Measurements from ENCODE around the gene SLC39A3. TPM values are rescaled to one million over a fixed set of nuclear protein-coding genes. Genes with fewer than 3 reads are reported as not detected.

The SLC39A3 gene
- total and polyA plus RNA-seq, 10 of the 15 experiments (the other 5 are each of a cell fraction or from before 2014, with no cell fraction given), result 0.63 to 67.1 (median 51.2) TPM

- TF ChIP-seq ZZZ3 (IDR thresholded peaks at IDR 0.05; ENCODE audit: control insufficient read depth, insufficient read length, low read depth) (no peak), ELK1 (IDR thresholded peaks at IDR 0.05; ENCODE audit: low read depth, low read length) (no peak), STAT3 (IDR thresholded peaks at IDR 0.05; ENCODE audit: low read depth, low read length) (no peak), IRF5 (IDR thresholded peaks at IDR 0.05; ENCODE audit: borderline replicate concordance) (no peak), E2F4 (IDR thresholded peaks at IDR 0.05; ENCODE audit: low read depth, low read length) (peak; percentile 54; the same call in 1 of the 2 replicates), SUZ12 (IDR thresholded peaks at IDR 0.05; ENCODE audit: unreplicated experiment) (no peak), BACH1 (IDR thresholded peaks at IDR 0.05; ENCODE audit: borderline replicate concordance) (peak; percentile 80), BCLAF1 (IDR thresholded peaks at IDR 0.05) (no peak), ZNF274 (IDR thresholded peaks at IDR 0.05; ENCODE audit: insufficient read depth, insufficient read length) (no peak), FOXK2 (IDR thresholded peaks at IDR 0.05) (no peak), STAT1 (conservative IDR thresholded peaks at IDR 0.05) (no peak), MTA3 (IDR thresholded peaks at IDR 0.05; ENCODE audit: borderline replicate concordance, low read length) (no peak), TARDBP (IDR thresholded peaks at IDR 0.05; ENCODE audit: borderline replicate concordance) (no peak), ZBTB11 (CRISPR knock-in tag; IDR thresholded peaks at IDR 0.05) (no peak)
Measured at GRCh38 chr19:2785244-2785997, 45.6 kb upstream of the SLC39A3 start, which contains the start of gene THOP1 (continued).

All from GM12878 (cell line).